ENCODE data around the gene TRAF3.

GRCh38 chr14:102759456-102760187 lies 17.6 kb upstream of the TRAF3 start:
- no peak for TF ChIP-seq REST (IDR thresholded peaks at IDR 0.05; ENCODE audit: low read depth, low read length)
- no peak for TF ChIP-seq RCOR1 (IDR thresholded peaks at IDR 0.05; ENCODE audit: low read length)
- TF ChIP-seq USF2 (IDR thresholded peaks at IDR 0.05; ENCODE audit: borderline replicate concordance, low read depth, low read length) = no peak
- no peak for TF ChIP-seq CTCF (IDR thresholded peaks at IDR 0.05)
- TF ChIP-seq TCF12 (IDR thresholded peaks at IDR 0.05) = no peak
- TF ChIP-seq CHD2 (IDR thresholded peaks at IDR 0.05; ENCODE audit: low read length, partially characterized antibody) = no peak
- no peak for TF ChIP-seq JUND (IDR thresholded peaks at IDR 0.05)
- TF ChIP-seq GABPA (IDR thresholded peaks at IDR 0.05; ENCODE audit: low read depth) = no peak
- TF ChIP-seq MXI1 (IDR thresholded peaks at IDR 0.05; ENCODE audit: low read depth, low read length) = no peak
- no peak for TF ChIP-seq POLR2AphosphoS5 (IDR thresholded peaks at IDR 0.05; ENCODE audit: low read depth, low read length)
- no peak for TF ChIP-seq EP300 (IDR thresholded peaks at IDR 0.05; ENCODE audit: borderline replicate concordance in 1 of 2, low read depth in 1 of 2, low read length in 1 of 2)

Data from SK-N-SH (cell line).